ENCODE data around the gene MTHFD1L.

MTHFD1L gene

GRCh38 chr6:150898399-150899170 is 33.1 kb downstream of the MTHFD1L start:
- DNase-seq (ENCODE audit: low spot score), result no peak

GRCh38 chr6:150899231-150899630 is 33.7 kb downstream of the MTHFD1L start:
- DNase-seq (ENCODE audit: low spot score), result no peak

- no peak for DNase-seq (ENCODE audit: low spot score)
These were observed 34.5 kb downstream of the MTHFD1L start for GRCh38 chr6:150900049-150900448.

GRCh38 chr6:150902142-150902776 is 36.8 kb downstream of the MTHFD1L start:
- DNase-seq (ENCODE audit: low spot score), result no peak

GRCh38 chr6:150905769-150906168 is 40.3 kb downstream of the MTHFD1L start:
- no peak for DNase-seq (ENCODE audit: low spot score)

GRCh38 chr6:150906641-150907326 is 41.3 kb downstream of the MTHFD1L start:
- no peak for DNase-seq (ENCODE audit: low spot score)

GRCh38 chr6:150907383-150907782 is 41.9 kb downstream of the MTHFD1L start:
- DNase-seq (ENCODE audit: low spot score), result no peak

- DNase-seq (ENCODE audit: low spot score), result no peak
These were observed 43.4 kb downstream of the MTHFD1L start for GRCh38 chr6:150908901-150909300.

GRCh38 chr6:150910561-150910960 is 45.1 kb downstream of the MTHFD1L start:
- no peak for DNase-seq (ENCODE audit: low spot score)

- DNase-seq (ENCODE audit: low spot score), result no peak
These were observed 48.9 kb downstream of the MTHFD1L start for GRCh38 chr6:150914372-150914771.

GRCh38 chr6:150915131-150915879 is 49.8 kb downstream of the MTHFD1L start:
- no peak for DNase-seq (ENCODE audit: low spot score)

- no peak for DNase-seq (ENCODE audit: low spot score)
These were observed 50.4 kb downstream of the MTHFD1L start for GRCh38 chr6:150915880-150916265.

GRCh38 chr6:150919938-150920337 is 54.4 kb downstream of the MTHFD1L start:
- no peak for DNase-seq (ENCODE audit: low spot score)

- no peak for DNase-seq (ENCODE audit: low spot score)
These were observed 56.6 kb downstream of the MTHFD1L start for GRCh38 chr6:150922137-150922536.

GRCh38 chr6:150924808-150925589 is 59.5 kb downstream of the MTHFD1L start:
- no peak for DNase-seq (ENCODE audit: low spot score)

- DNase-seq (ENCODE audit: low spot score), result no peak
These were observed 60.1 kb downstream of the MTHFD1L start for GRCh38 chr6:150925590-150925928.

- no peak for DNase-seq (ENCODE audit: low spot score)
These were observed 60.5 kb downstream of the MTHFD1L start for GRCh38 chr6:150925976-150926375.

- no peak for DNase-seq (ENCODE audit: low spot score)
These were observed 63.4 kb downstream of the MTHFD1L start for GRCh38 chr6:150928882-150929281.

GRCh38 chr6:150929416-150929815 is 63.9 kb downstream of the MTHFD1L start:
- no peak for DNase-seq (ENCODE audit: low spot score)

- DNase-seq (ENCODE audit: low spot score), result no peak
These were observed 65.3 kb downstream of the MTHFD1L start for GRCh38 chr6:150930841-150931240.

GRCh38 chr6:150931405-150931804 is 65.9 kb downstream of the MTHFD1L start:
- no peak for DNase-seq (ENCODE audit: low spot score)

- DNase-seq (ENCODE audit: low spot score), result no peak
These were observed 67.5 kb downstream of the MTHFD1L start for GRCh38 chr6:150932996-150933395.
